Body of pancreas (tissue), 4 donors: ENCODE measurements around the gene GALNT8.

Source experiments
- CTCF ChIP-seq, 7 experiments: fragments of 450-650 bp in 4 of 7; fragments of 200-600 bp in 3 of 7; sonication (generic) in 3 of 7; IDR thresholded peaks; one replicate each; pipeline ENCODE4 v1.5.1; 2016 to 2019; ENCODE audit warnings: antibody characterized with exemption in 7 of 7
- POLR2A ChIP-seq, 3 donors: fragments of 450-650 bp; IDR thresholded peaks; one replicate each; pipeline ENCODE4 v1.6.1; 2016; ENCODE audit warnings: antibody characterized with exemption in 3 of 3, mild to moderate bottlenecking in 2 of 3

GRCh38 chr12:4819654-4820053 lies 99.5 kb downstream of the GALNT8 start:
- TF ChIP-seq CTCF (IDR thresholded peaks at IDR 0.05) (no peak), POLR2A (IDR thresholded peaks at IDR 0.05) (no peak)
